OCI-LY1 (cell line): ENCODE data around the gene ZSCAN10.
A peak's percentile ranks its signal among the peaks of the same experiment; 100 is the strongest.

Experiments
- H2AFZ ChIP-seq: fragments of 200-600 bp; sonication (generic), shearing (Covaris generic); 2 replicates; pipeline ENCODE4 v1.6.0; 2014; ENCODE audit warnings: antibody characterized with exemption, mild to moderate bottlenecking, low read length
- H3F3A ChIP-seq: fragments of 200-600 bp; sonication (generic), shearing (Covaris generic); 2 replicates; pipeline ENCODE4 v1.6.0; 2014; ENCODE audit warnings: mild to moderate bottlenecking, antibody characterized with exemption, low read length, moderate library complexity; ENCODE audit not compliant: insufficient read depth
- H3K27ac ChIP-seq: fragments of 200-600 bp; sonication (generic); 2 replicates; pipeline ENCODE4 v1.5.1; 2014; ENCODE audit warnings: low read length, mixed run types, mild to moderate bottlenecking, low read depth; ENCODE audit not compliant: poor library complexity, severe bottlenecking
- H3K27me3 ChIP-seq: fragments of 200-600 bp; sonication (generic); 2 replicates; pipeline ENCODE4 v1.6.0; 2014; ENCODE audit warnings: antibody characterized with exemption, mild to moderate bottlenecking, low read length, moderate library complexity; ENCODE audit not compliant: insufficient read depth
- H3K36me3 ChIP-seq: fragments of 200-600 bp; sonication (generic); 2 replicates; pipeline ENCODE4 v1.6.1; 2014; ENCODE audit warnings: mild to moderate bottlenecking, antibody characterized with exemption, low read length, moderate library complexity, mixed read lengths; ENCODE audit not compliant: insufficient read depth
- H3K4me1 ChIP-seq: fragments of 200-600 bp; sonication (generic); 2 replicates; pipeline ENCODE4 v1.5.1; 2014; ENCODE audit warnings: mild to moderate bottlenecking, low read length, moderate library complexity; ENCODE audit not compliant: insufficient read depth, severe bottlenecking
- H3K4me2 ChIP-seq: fragments of 200-600 bp; sonication (generic), shearing (Covaris generic); 2 replicates; pipeline ENCODE4 v1.6.1; 2014; ENCODE audit warnings: low read length
- H3K4me3 ChIP-seq: fragments of 200-600 bp; sonication (generic); 2 replicates; pipeline ENCODE4 v1.5.1; 2014; ENCODE audit warnings: low read length, low read depth, mild to moderate bottlenecking, mixed read lengths; ENCODE audit not compliant: poor library complexity, severe bottlenecking
- H3K79me2 ChIP-seq: fragments of 200-600 bp; shearing (Covaris generic); 2 replicates; pipeline ENCODE4 v1.6.1; 2016; ENCODE audit warnings: mixed run types, low read length, mixed read lengths; ENCODE audit not compliant: insufficient read depth
- H3K9ac ChIP-seq: fragments of 200-600 bp; sonication (generic), shearing (Covaris generic); 2 replicates; pipeline ENCODE4 v1.6.1; 2014; ENCODE audit warnings: mild to moderate bottlenecking, low read length, mixed read lengths
- H3K9me2 ChIP-seq: fragments of 200-600 bp; sonication (generic), shearing (Covaris generic); 2 replicates; pipeline ENCODE4 v1.6.1; 2014; ENCODE audit warnings: low read depth, mild to moderate bottlenecking, low read length, mixed read lengths
- H3K9me3 ChIP-seq: fragments of 200-600 bp; shearing (Covaris generic); 2 replicates; pipeline ENCODE4 v1.6.1; 2014; ENCODE audit warnings: low read length, mixed read lengths
- H4K20me1 ChIP-seq: fragments of 200-600 bp; sonication (generic), shearing (Covaris generic); 2 replicates; pipeline ENCODE4 v1.6.0; 2016; ENCODE audit warnings: mild to moderate bottlenecking, low read length; ENCODE audit not compliant: insufficient read depth
- EZH2 ChIP-seq: fragments of 200-600 bp; sonication (generic), shearing (Covaris generic); IDR thresholded peaks from 2 replicates; pipeline ENCODE4 v1.8.0; 2017; ENCODE audit warnings: borderline replicate concordance, mixed run types, mild to moderate bottlenecking, antibody characterized with exemption, low read length, moderate library complexity, mixed read lengths
- TF ChIP-seq, protein P1 (sequence below): fragments of 200-600 bp; sonication (generic), shearing (Covaris generic); IDR thresholded peaks from 2 replicates; pipeline ENCODE4 v1.5.1; 2017; ENCODE audit warnings: mild to moderate bottlenecking, antibody characterized with exemption, low read length, moderate library complexity, mixed read lengths

The ZSCAN10 gene

DNA sequence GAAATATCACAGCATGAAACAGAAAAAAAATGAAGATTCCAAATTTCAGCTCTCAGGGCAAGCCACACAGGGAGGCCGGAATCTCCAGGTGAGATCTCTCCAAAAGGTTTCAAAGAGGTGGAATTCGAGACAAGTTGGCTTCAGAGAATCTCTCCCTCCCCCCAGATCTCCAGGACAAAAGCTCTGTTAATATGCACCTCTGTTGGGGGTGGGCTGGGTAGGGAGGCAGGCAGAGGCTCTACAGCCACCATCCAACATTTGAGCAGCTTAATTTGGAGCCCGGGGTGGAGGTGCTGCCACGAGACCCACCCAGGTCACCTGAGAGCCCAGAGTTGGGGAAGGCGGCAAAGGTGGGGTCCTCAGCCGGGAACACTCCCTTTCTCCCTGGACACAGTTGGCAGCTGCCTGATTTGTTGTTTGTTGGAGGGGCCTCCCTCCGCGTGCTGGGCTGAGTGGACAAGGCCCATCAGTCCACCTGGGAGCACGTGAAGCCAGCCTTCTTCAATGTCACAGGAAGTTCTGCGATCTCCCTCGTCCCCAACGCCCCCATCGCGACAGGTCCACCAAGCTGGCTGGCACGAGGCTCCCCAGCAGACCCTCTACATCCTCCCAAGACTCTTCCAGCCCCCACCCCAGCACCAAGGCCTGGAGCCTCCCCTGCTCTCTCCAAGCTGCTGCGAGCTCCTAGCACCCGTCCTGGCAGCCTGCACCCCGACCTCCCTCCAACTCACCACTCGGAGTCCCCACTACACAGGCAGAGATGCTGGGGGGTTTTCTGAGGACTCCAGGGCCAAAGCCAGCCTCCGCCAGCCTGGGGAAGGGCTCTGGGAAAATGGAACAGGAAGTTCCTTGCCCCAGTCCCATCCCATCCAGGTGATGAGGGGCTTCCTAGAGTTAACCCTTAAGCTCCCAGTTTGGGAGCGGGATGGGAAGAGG, at the start of gene ZSCAN10:
TSS of gene ZSCAN10 (minus strand) at position 836 of the 936 bp plus-strand sequence. CDS start 6,357 bp downstream, outside the sequence.
- no peak within 1 kb of the TSS for H2AFZ ChIP-seq
- no peaks in the 10 kb centered on the region for H3K36me3 ChIP-seq
- H3F3A ChIP-seq = peaks cover 6% of the 10 kb centered on the region; the same call in 1 of the 2 replicates
- no peaks in the 10 kb centered on the region for H3K79me2 ChIP-seq
- no peaks in the 10 kb centered on the region for H3K9me3 ChIP-seq
- peaks cover 26% of the 10 kb centered on the region for H3K4me1 ChIP-seq
- H3K27ac ChIP-seq = no peak within 1 kb of the TSS
- peak within 1 kb of the TSS; percentile 41 for H3K4me3 ChIP-seq
- H3K27me3 ChIP-seq = no peaks in the 10 kb centered on the region
- TF ChIP-seq EZH2 = no peak
- TF ChIP-seq, protein P1, sequence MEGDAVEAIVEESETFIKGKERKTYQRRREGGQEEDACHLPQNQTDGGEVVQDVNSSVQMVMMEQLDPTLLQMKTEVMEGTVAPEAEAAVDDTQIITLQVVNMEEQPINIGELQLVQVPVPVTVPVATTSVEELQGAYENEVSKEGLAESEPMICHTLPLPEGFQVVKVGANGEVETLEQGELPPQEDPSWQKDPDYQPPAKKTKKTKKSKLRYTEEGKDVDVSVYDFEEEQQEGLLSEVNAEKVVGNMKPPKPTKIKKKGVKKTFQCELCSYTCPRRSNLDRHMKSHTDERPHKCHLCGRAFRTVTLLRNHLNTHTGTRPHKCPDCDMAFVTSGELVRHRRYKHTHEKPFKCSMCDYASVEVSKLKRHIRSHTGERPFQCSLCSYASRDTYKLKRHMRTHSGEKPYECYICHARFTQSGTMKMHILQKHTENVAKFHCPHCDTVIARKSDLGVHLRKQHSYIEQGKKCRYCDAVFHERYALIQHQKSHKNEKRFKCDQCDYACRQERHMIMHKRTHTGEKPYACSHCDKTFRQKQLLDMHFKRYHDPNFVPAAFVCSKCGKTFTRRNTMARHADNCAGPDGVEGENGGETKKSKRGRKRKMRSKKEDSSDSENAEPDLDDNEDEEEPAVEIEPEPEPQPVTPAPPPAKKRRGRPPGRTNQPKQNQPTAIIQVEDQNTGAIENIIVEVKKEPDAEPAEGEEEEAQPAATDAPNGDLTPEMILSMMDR = no peak
- H3K9ac ChIP-seq = no peak within 1 kb of the TSS
- H3K9me2 ChIP-seq = no peaks in the 10 kb centered on the region
- peak within 1 kb of the TSS; percentile 56 for H3K4me2 ChIP-seq
- H4K20me1 ChIP-seq = no peaks in the 10 kb centered on the region

GRCh38 chr16:3148256-3149192, 49.4 kb upstream of the ZSCAN10 start:
- no peaks in the 10 kb centered on the region for H3K79me2 ChIP-seq
- H3K4me2 ChIP-seq = no peak overlapping the region
- H3K27me3 ChIP-seq = peaks cover 16% of the 10 kb centered on the region; the same call in 1 of the 2 replicates
- H3K27ac ChIP-seq = no peak overlapping the region
- no peak overlapping the region for H3K9ac ChIP-seq
- H4K20me1 ChIP-seq = no peaks in the 10 kb centered on the region
- peaks cover 21% of the 10 kb centered on the region for H3K4me1 ChIP-seq
- no peaks in the 10 kb centered on the region for H3K9me2 ChIP-seq
- H3K36me3 ChIP-seq = no peaks in the 10 kb centered on the region
- no peak overlapping the region for H3K4me3 ChIP-seq
- no peaks in the 10 kb centered on the region for H3F3A ChIP-seq
- no peak overlapping the region for H2AFZ ChIP-seq
- no peaks in the 10 kb centered on the region for H3K9me3 ChIP-seq
- TF ChIP-seq, protein P1 = no peak
- no peak for TF ChIP-seq EZH2

DNA sequence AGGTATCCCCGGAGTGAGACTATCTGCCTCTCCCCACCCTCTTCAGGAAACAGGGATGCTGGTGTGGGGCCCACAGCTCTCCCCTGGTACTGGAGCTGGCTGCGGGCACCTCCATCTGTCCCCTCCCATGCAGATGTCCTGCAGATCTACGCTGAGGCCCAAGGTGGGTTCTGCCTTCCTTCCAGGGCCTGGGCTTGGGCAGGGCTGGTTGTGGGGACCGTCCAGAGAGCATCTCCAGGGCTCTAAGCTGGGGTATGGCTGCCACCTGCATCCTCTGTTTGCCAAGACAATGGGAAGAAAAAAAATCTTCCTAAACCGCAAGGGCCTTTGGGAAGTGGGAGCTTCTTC, 48.6 kb upstream of the ZSCAN10 start:
- peaks cover 21% of the 10 kb centered on the region for H3K4me1 ChIP-seq
- H4K20me1 ChIP-seq = no peaks in the 10 kb centered on the region
- H3K9ac ChIP-seq = no peak overlapping the region
- no peaks in the 10 kb centered on the region for H3K79me2 ChIP-seq
- no peak overlapping the region for H3K4me3 ChIP-seq
- H3K4me2 ChIP-seq = no peak overlapping the region
- H3K36me3 ChIP-seq = no peaks in the 10 kb centered on the region
- H2AFZ ChIP-seq = no peak overlapping the region
- no peaks in the 10 kb centered on the region for H3K9me2 ChIP-seq
- no peak overlapping the region for H3K27ac ChIP-seq
- H3K27me3 ChIP-seq = peaks cover 16% of the 10 kb centered on the region; the same call in 1 of the 2 replicates
- no peaks in the 10 kb centered on the region for H3K9me3 ChIP-seq
- no peaks in the 10 kb centered on the region for H3F3A ChIP-seq
- TF ChIP-seq, protein P1 = no peak
- no peak for TF ChIP-seq EZH2
